ENCODE measurements around the gene EXOSC10. TPM values are rescaled to one million over a fixed set of nuclear protein-coding genes. Genes with fewer than 3 reads are reported as not detected.

The EXOSC10 gene
- total RNA-seq, 1 experiment from 2014 or later = 57.7 TPM

- 0 out of 2 replicates have a peak, but pooled peaks cover 3% of the 10 kb centered on the region for H3K36me3 ChIP-seq (ENCODE audit: low read depth)
- no peaks in the 10 kb centered on the region for H3K27me3 ChIP-seq (ENCODE audit: insufficient read depth, low read depth)
- no peak overlapping the region for H3K27ac ChIP-seq
- no peak for DNase-seq
- peaks cover 7% of the 10 kb centered on the region; the same call in 1 of the 2 replicates for H3K4me1 ChIP-seq (replicated peaks; ENCODE audit: insufficient read depth)
- CTCF ChIA-PET = no interaction called here
- H3K4me2 ChIP-seq = no peak overlapping the region
- no peaks in the 10 kb centered on the region for H4K20me1 ChIP-seq (ENCODE audit: insufficient read depth)
- TF ChIP-seq EZH2 (IDR thresholded peaks at IDR 0.05; ENCODE audit: low read depth) (no peak), CTCF (conservative IDR thresholded peaks at IDR 0.05) (no peak)
- no peaks in the 10 kb centered on the region for H3K9me2 ChIP-seq (ENCODE audit: insufficient read depth)
- H3K79me2 ChIP-seq (ENCODE audit: low read depth) = no peaks in the 10 kb centered on the region
- 0 out of 2 replicates have a peak, but pooled peaks cover 10% of the 10 kb centered on the region for H3F3A ChIP-seq (ENCODE audit: insufficient read depth, low read depth)
- POLR2A ChIA-PET (ENCODE audit: unreplicated experiment) = no interaction called here
- H2AFZ ChIP-seq = no peak overlapping the region
- no peaks in the 10 kb centered on the region for H3K9me3 ChIP-seq (ENCODE audit: insufficient read depth, low read depth)
- intact Hi-C loops (cut with micrococcal nuclease; ENCODE audit: unreplicated experiment) = no loop called here
- H3K4me3 ChIP-seq = no peak overlapping the region
- BruUV-seq (replicated peaks) = no TSS peak
Observed at GRCh38 chr1:11131816-11132215, 32.1 kb upstream of the EXOSC10 start.

- Histone ChIP-seq H3K4me2 (no peak overlapping the region), H4K20me1 (ENCODE audit: insufficient read depth) (no peaks in the 10 kb centered on the region), H3K27me3 (ENCODE audit: insufficient read depth, low read depth) (no peaks in the 10 kb centered on the region), H3K4me3 (no peak overlapping the region), H2AFZ (no peak overlapping the region), H3F3A (ENCODE audit: insufficient read depth, low read depth) (0 out of 2 replicates have a peak, but pooled peaks cover 8% of the 10 kb centered on the region), H3K9me3 (ENCODE audit: insufficient read depth, low read depth) (no peaks in the 10 kb centered on the region), H3K4me1 (replicated peaks; ENCODE audit: insufficient read depth) (peaks cover 7% of the 10 kb centered on the region; the same call in 1 of the 2 replicates), H3K27ac (no peak overlapping the region), H3K79me2 (ENCODE audit: low read depth) (no peaks in the 10 kb centered on the region), H3K36me3 (ENCODE audit: low read depth) (0 out of 2 replicates have a peak, but pooled peaks cover 3% of the 10 kb centered on the region), H3K9me2 (ENCODE audit: insufficient read depth) (no peaks in the 10 kb centered on the region)
- no peak for DNase-seq
- intact Hi-C loops (cut with micrococcal nuclease; ENCODE audit: unreplicated experiment) = no loop called here
- BruUV-seq (replicated peaks) = no TSS peak
- TF ChIP-seq CTCF (conservative IDR thresholded peaks at IDR 0.05) (no peak), EZH2 (IDR thresholded peaks at IDR 0.05; ENCODE audit: low read depth) (no peak)
- ChIA-PET POLR2A (ENCODE audit: unreplicated experiment) (no interaction called here), CTCF (no interaction called here)
Observed at GRCh38 chr1:11130406-11130805, 30.7 kb upstream of the EXOSC10 start.

- ChIA-PET CTCF (no interaction called here), POLR2A (ENCODE audit: unreplicated experiment) (no interaction called here)
- no peaks in the 10 kb centered on the region for H3K9me2 ChIP-seq (ENCODE audit: insufficient read depth)
- no peaks in the 10 kb centered on the region for H3K79me2 ChIP-seq (ENCODE audit: low read depth)
- no peak overlapping the region for H3K4me2 ChIP-seq
- DNase-seq = no peak
- intact Hi-C loops (cut with micrococcal nuclease; ENCODE audit: unreplicated experiment) = no loop called here
- TF ChIP-seq CTCF (conservative IDR thresholded peaks at IDR 0.05) (no peak), EZH2 (IDR thresholded peaks at IDR 0.05; ENCODE audit: low read depth) (no peak)
- BruUV-seq (replicated peaks) = no TSS peak
- no peaks in the 10 kb centered on the region for H3K27me3 ChIP-seq (ENCODE audit: insufficient read depth, low read depth)
- H3K4me1 ChIP-seq (replicated peaks; ENCODE audit: insufficient read depth) = peaks cover 3% of the 10 kb centered on the region; the same call in 1 of the 2 replicates
- H3F3A ChIP-seq (ENCODE audit: insufficient read depth, low read depth) = 0 out of 2 replicates have a peak, but pooled peaks cover 2% of the 10 kb centered on the region
- no peaks in the 10 kb centered on the region for H4K20me1 ChIP-seq (ENCODE audit: insufficient read depth)
- no peaks in the 10 kb centered on the region for H3K9me3 ChIP-seq (ENCODE audit: insufficient read depth, low read depth)
- H3K36me3 ChIP-seq (ENCODE audit: low read depth) = 0 out of 2 replicates have a peak, but pooled peaks cover 3% of the 10 kb centered on the region
- H3K27ac ChIP-seq = no peak overlapping the region
- H3K4me3 ChIP-seq = no peak overlapping the region
- no peak overlapping the region for H2AFZ ChIP-seq
Observed at GRCh38 chr1:11129649-11130390, 30.2 kb upstream of the EXOSC10 start.

All from PC-9 (cell line).